ENCODE measurements around the gene CPLANE2.

- TF ChIP-seq ZNF121 (CRISPR knock-in tag; IDR thresholded peaks at IDR 0.05) (no peak), CTCF (IDR thresholded peaks at IDR 0.05) (no peak), CREM (CRISPR knock-in tag; IDR thresholded peaks at IDR 0.05) (no peak), JUN (CRISPR knock-in tag; IDR thresholded peaks at IDR 0.05) (no peak), USF2 (CRISPR knock-in tag; IDR thresholded peaks at IDR 0.05) (no peak), MYBL2 (CRISPR knock-in tag; IDR thresholded peaks at IDR 0.05) (no peak), E2F5 (CRISPR knock-in tag; IDR thresholded peaks at IDR 0.05) (no peak), CDX4 (CRISPR knock-in tag; IDR thresholded peaks at IDR 0.05; ENCODE audit: borderline replicate concordance) (no peak), RELA (CRISPR knock-in tag; IDR thresholded peaks at IDR 0.05; ENCODE audit: borderline replicate concordance) (no peak), AR (CRISPR knock-in tag; IDR thresholded peaks at IDR 0.05) (no peak), ATF6 (CRISPR knock-in tag; IDR thresholded peaks at IDR 0.05) (no peak), IRF2 (CRISPR knock-in tag; IDR thresholded peaks at IDR 0.05; ENCODE audit: borderline replicate concordance, low read depth) (no peak), ZNF416 (CRISPR knock-in tag; IDR thresholded peaks at IDR 0.05) (no peak), TP53 (CRISPR knock-in tag; IDR thresholded peaks at IDR 0.05) (no peak)
Observed at GRCh38 chr1:16213013-16213412, 24.0 kb downstream of the CPLANE2 start.

Measured in WTC11 (cell line).